ENCODE data around the gene GNG8. TPM values are rescaled to one million over a fixed set of nuclear protein-coding genes. Genes with fewer than 3 reads are reported as not detected.

GNG8 gene
- not detected in 5 replicates for total RNA-seq (2022; extraction: Qiagen RNA extraction)

DNA sequence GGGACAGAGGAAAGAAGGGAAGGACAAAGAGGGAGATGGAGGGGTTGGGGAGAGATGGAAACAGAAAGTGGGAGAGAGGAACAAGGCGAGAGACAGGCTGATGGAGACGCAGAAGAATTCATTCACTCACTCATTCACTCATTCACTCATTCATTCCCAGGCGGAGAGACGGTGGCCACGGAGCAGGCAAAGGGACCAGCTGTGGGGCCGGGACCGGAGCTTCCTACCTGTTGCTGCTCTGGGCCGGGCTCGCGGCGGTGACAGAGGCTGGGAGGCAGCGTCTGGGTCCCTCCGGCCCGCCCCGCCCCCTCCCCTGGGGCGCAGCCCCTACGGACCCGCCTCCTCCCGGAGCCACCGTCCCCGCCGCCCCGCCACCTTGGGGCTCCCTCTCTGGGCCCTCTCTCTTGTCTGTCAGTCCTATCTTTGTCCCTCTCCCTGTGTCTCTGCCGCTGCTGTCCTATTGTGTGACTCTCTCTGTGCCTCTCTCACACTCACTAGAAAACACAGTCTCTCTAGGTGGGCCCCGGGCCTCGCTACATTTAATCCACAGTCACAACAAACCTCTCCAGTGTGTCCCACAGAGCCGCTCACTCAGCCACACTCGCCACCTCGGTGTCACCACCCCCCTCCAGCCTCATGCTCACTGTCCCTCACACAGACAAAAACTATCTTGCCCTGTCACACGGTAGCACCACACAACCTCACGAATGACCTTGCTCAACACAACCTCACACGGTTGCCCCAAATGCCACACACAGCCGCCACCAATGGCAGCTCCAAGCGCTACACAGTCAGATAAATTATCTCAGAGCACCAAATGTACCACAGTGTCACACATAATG, at the start of gene GNG8:
Gene GNG8 (minus strand): TSS at position 283 of the 842 bp plus-strand sequence. CDS start 1,520 bp downstream, outside the sequence.

DNA sequence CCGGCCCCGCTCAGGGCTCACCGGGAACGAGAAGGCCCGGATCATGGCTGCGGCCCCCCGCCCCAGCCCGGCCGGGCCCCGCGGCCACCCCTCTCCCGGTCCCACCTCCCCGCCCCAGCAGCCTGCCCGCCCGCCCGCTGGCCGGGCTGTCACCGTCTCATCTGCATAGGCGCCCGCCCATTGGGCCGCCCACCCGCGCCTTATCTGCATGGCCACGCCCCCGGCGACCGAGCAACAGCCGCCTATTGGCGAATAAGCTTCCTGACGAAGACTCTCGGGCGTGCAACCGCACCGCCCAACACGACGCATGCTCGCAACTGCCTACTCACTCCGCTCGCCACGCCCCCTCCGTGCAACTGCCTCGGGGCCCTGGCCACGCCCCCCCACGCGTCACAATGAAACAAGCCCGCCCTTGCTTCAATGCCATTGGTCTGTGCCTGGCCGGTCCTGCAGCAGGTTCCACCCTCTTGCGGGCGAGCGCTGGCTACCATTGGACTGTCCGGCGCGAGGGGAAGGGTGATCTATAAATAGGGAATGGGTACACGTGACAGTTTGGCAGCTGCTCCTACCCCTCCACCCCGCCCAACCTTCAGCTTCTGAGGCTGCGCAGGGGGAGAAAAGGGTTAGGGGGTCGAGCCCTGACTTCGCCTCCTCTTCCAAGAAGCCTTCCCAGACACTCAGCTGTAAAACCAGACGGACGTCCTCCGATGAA, 25.2 kb upstream of the GNG8 start, which contains the start of gene DACT3:
Gene DACT3 (minus strand): TSS at position 163 of the 712 bp plus-strand sequence. CDS start 118 bp downstream, at position 45.

DNA sequence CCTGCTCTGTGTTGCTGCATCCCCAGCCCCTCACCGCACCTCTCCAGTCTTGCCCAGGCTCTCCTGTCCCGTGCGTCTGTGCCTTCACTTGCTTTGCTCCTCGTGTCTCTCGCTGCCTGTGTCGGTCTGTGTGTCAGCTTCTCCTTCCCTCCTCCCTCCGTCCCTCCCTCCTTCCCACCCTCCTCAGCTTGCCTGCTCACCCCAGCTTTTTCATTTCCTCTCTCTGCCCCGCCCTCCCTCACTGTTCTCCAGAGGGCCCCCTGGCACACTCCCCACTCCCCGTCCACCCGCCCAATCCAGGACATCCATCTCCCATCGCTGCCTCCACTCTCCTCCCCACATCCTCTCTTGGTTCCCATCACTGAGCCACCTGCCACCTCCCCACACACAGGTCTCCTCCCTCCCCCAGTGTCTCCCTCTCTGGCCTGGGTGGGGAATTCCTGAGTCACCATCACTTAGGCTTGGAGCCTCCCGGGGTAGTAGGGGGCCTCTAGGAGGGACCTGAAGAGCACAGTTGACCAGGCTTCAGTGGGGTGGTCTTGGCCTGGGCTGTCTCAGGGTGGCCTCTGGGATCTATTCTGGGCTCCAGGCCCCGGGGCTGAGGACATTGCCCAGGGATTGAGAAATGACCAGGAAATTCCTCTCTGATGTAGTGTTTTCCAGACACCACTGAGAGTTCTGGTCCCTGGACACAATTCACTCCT, 10.9 kb downstream of the GNG8 start, which contains the start of gene PTGIR:
Gene PTGIR (minus strand): TSS at position 132 of the 704 bp plus-strand sequence. CDS start 864 bp downstream, outside the sequence.

DNA sequence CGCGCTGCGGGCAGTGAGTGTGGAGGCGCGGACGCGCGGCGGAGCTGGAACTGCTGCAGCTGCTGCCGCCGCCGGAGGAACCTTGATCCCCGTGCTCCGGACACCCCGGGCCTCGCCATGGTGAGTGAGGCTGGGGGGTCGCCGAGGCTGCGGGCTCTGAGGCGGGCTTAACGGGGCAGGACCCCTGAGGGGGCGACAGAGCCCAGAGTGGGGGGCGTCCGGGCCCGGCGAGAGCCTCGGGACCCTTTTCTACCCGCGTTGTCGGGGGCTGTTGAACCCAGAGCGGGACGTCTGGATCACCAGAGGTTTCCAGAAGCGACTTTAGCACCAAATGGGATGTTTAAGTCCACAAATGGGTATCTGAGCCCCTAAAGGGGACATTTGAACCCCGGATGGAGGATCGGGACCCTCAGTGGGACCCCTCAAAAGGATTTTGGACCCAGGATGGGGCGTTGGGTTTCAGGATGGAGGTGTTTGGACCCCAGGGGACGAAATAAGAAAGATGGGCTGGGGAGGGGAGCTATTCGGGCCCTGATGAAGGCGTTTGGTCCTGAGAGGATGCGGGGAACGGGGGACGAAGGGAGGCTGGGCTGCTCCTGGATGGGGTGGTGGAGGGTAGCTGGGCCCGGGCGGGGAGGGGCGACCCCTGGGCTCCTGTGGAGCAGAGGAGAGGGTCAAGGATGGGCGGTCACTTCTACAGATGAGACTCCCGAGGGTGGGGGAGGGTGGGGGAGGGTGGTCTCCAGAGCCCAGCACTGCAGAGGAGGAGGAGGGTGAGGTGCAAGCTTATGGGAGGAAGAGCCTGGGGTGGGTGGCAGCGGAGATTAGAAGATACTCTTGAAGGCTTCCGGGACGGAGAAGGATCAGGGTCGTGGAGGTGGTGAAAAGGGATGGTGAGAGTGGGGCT, 34.4 kb downstream of the GNG8 start, which contains the start of gene CALM3:
Gene CALM3 (plus strand): TSS at position 13 of the 907 bp plus-strand sequence. CDS start 105 bp downstream, at position 118.

Other genes with a start within 250 kb of the GNG8 start
- not detected in 5 replicates for gene CCDC8, start 222.6 kb downstream of the GNG8 start, total RNA-seq (2022; extraction: Qiagen RNA extraction)
- gene PNMA8C, start 207.3 kb downstream of the GNG8 start, total RNA-seq (2022; extraction: Qiagen RNA extraction), result not detected in 5 replicates
- gene PNMA8A, start 164.6 kb downstream of the GNG8 start, total RNA-seq (2022; extraction: Qiagen RNA extraction), result 7.9 to 10.4 TPM (median 8.8 TPM) in 5 replicates
- gene PNMA8B, start 140.3 kb downstream of the GNG8 start, total RNA-seq (2022; extraction: Qiagen RNA extraction), result not detected in 5 replicates
- gene CALM3, start 34.9 kb downstream of the GNG8 start, total RNA-seq (2022; extraction: Qiagen RNA extraction), result 202 to 250 TPM (median 232 TPM) in 5 replicates
- 0.03 to 0.09 TPM in 2 of 5 replicates, not detected in the others for gene PTGIR, start 11.1 kb downstream of the GNG8 start, total RNA-seq (2022; extraction: Qiagen RNA extraction)
- 0.22 to 0.36 TPM (median 0.28 TPM) in 5 replicates for gene DACT3, start 25.0 kb upstream of the GNG8 start, total RNA-seq (2022; extraction: Qiagen RNA extraction)
- gene PRKD2, start 80.9 kb upstream of the GNG8 start, total RNA-seq (2022; extraction: Qiagen RNA extraction), result 21.8 to 30.0 TPM (median 27.1 TPM) in 5 replicates
- gene FKRP, start 109.9 kb upstream of the GNG8 start, total RNA-seq (2022; extraction: Qiagen RNA extraction), result 18.3 to 19.9 TPM (median 19.0 TPM) in 5 replicates
- gene STRN4, start 110.2 kb upstream of the GNG8 start, total RNA-seq (2022; extraction: Qiagen RNA extraction), result 75.8 to 92.0 TPM (median 86.2 TPM) in 5 replicates
- gene SLC1A5, start 152.4 kb upstream of the GNG8 start, total RNA-seq (2022; extraction: Qiagen RNA extraction), result 207 to 241 TPM (median 213 TPM) in 5 replicates
- gene AP2S1, start 214.6 kb upstream of the GNG8 start, total RNA-seq (2022; extraction: Qiagen RNA extraction), result 233 to 318 TPM (median 306 TPM) in 5 replicates
- gene ARHGAP35, start 224.8 kb upstream of the GNG8 start, total RNA-seq (2022; extraction: Qiagen RNA extraction), result 24.5 to 30.3 TPM (median 28.2 TPM) in 5 replicates

Data from A549 treated with AZD2906 at 1 μM for 4 hours (cell line).